IMR-90 (cell line): Measurements from ENCODE around the gene IL21R.

Experiments used
- BHLHE40 ChIP-seq: fragments of 150-350 bp; IDR thresholded peaks from 2 replicates; pipeline ENCODE4 v1.6.1; 2016; ENCODE audit warnings: mild to moderate bottlenecking, low read depth, low read length
- CEBPB ChIP-seq: IDR thresholded peaks from 2 replicates; pipeline ENCODE4 v1.6.1; 2012; ENCODE audit warnings: low read depth, low read length, improper control_type of control experiment
- MXI1 ChIP-seq: IDR thresholded peaks from 2 replicates; pipeline ENCODE4 v1.6.1; 2012; ENCODE audit warnings: low read depth, mild to moderate bottlenecking, low read length, moderate library complexity, borderline replicate concordance
- POLR2A ChIP-seq: IDR thresholded peaks from 2 replicates; pipeline ENCODE4 v1.6.1; 2012; ENCODE audit warnings: mild to moderate bottlenecking, low read depth, low read length
- RCOR1 ChIP-seq: IDR thresholded peaks from 2 replicates; pipeline ENCODE4 v1.6.1; 2012; ENCODE audit warnings: mild to moderate bottlenecking, low read length, improper control_type of control experiment; ENCODE audit not compliant: insufficient replicate concordance
- RFX5 ChIP-seq: IDR thresholded peaks from 2 replicates; pipeline ENCODE4 v1.8.0; 2012; ENCODE audit warnings: low read depth, mild to moderate bottlenecking, low read length, moderate library complexity
- SMC3 ChIP-seq: fragments of 150-350 bp; IDR thresholded peaks from 2 replicates; pipeline ENCODE4 v1.6.1; 2016; ENCODE audit warnings: low read depth, mild to moderate bottlenecking, antibody characterized with exemption, low read length, moderate library complexity
- TF ChIP-seq, protein P1 (sequence below): conservative IDR thresholded peaks from 2 replicates; pipeline ENCODE4 v1.5.1; 2012; ENCODE audit warnings: mild to moderate bottlenecking, low read depth, low read length, improper control_type of control experiment
- TF ChIP-seq, protein P2 (sequence below): fragments of 150-350 bp; IDR thresholded peaks from 2 replicates; pipeline ENCODE4 v1.6.1; 2016; ENCODE audit warnings: low read depth, mild to moderate bottlenecking, low read length, moderate library complexity, borderline replicate concordance

DNA sequence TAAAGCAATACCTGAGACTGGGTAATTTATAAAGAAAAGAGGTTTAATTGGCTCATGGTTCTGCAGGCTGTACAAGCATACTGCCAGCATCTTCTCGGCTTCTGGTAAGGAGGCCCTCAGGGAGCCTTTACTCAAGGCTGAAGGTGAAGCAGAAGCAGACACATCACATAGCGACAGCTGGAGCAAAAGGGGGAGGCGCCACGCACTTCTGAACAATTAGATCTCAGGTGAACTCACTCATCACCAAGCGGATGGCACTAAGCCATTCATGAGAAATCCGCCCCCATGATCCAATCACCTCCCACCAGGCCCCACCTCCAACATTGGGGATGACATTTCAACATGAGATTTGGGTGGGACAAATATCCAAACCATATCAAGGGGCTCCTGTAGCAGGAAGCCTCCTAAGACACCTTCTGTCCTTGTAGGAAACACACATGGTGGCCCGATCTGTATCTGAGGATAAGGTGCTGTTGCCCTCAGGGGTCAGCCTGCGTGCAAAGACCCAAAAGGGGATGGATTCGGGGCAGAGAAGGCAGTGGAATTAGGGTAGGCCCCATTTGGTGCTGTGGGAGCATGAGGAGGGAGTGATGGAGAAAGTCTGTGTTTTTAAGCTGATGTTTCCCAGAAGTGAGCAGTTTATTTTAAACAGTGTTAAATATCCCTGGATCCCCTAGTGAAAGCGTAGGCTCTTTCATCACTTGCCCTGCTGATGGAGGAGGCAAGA, 23.0 kb downstream of the IL21R start:
- TF ChIP-seq, protein P1, sequence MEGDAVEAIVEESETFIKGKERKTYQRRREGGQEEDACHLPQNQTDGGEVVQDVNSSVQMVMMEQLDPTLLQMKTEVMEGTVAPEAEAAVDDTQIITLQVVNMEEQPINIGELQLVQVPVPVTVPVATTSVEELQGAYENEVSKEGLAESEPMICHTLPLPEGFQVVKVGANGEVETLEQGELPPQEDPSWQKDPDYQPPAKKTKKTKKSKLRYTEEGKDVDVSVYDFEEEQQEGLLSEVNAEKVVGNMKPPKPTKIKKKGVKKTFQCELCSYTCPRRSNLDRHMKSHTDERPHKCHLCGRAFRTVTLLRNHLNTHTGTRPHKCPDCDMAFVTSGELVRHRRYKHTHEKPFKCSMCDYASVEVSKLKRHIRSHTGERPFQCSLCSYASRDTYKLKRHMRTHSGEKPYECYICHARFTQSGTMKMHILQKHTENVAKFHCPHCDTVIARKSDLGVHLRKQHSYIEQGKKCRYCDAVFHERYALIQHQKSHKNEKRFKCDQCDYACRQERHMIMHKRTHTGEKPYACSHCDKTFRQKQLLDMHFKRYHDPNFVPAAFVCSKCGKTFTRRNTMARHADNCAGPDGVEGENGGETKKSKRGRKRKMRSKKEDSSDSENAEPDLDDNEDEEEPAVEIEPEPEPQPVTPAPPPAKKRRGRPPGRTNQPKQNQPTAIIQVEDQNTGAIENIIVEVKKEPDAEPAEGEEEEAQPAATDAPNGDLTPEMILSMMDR = no peak
- TF ChIP-seq MXI1 (no peak), RCOR1 (no peak), POLR2A (no peak), BHLHE40 (no peak), SMC3 (no peak), CEBPB (no peak), RFX5 (no peak)
- TF ChIP-seq, protein P2, sequence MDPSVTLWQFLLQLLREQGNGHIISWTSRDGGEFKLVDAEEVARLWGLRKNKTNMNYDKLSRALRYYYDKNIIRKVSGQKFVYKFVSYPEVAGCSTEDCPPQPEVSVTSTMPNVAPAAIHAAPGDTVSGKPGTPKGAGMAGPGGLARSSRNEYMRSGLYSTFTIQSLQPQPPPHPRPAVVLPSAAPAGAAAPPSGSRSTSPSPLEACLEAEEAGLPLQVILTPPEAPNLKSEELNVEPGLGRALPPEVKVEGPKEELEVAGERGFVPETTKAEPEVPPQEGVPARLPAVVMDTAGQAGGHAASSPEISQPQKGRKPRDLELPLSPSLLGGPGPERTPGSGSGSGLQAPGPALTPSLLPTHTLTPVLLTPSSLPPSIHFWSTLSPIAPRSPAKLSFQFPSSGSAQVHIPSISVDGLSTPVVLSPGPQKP = no peak
